Measurements from ENCODE around the gene OR5D14.

DNA sequence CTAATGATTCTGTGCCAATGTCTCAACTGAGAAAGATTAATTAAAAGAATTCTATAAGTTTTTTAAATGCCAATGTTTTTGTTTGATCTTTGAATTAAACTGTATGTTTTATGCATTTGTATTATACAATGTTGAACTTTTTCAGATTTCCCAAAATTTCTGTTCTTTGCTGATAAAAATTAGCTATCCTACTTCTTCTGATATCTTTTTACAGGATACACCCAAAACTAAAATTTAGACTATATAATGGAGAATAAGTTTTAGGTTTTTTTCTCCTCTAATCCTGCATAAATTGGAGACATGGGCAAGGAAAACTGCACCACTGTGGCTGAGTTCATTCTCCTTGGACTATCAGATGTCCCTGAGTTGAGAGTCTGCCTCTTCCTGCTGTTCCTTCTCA lies 31.6 kb downstream of the OR5D14 start, which contains the start of gene OR5L2:
- TF ChIP-seq CTCF (IDR thresholded peaks at IDR 0.05) (no peak), EZH2phosphoT487 (IDR thresholded peaks at IDR 0.05) (no peak)

All from neural progenitor cell (in vitro differentiated cells).